Measurements from ENCODE around the gene GNB3.

Gene GNB3

GRCh38 chr12:6824085-6824775 lies 16.5 kb upstream of the GNB3 start:
- DNase-seq, result no peak

- no peak for DNase-seq
Measured at GRCh38 chr12:6824901-6825381, 15.8 kb upstream of the GNB3 start.

- peak; percentile 65 to 79 for DNase-seq
Measured at GRCh38 chr12:6825398-6826124, 15.2 kb upstream of the GNB3 start.

GRCh38 chr12:6826125-6826733 lies 14.5 kb upstream of the GNB3 start:
- DNase-seq, result no peak

- no peak for DNase-seq
Measured at GRCh38 chr12:6826734-6827436, 13.8 kb upstream of the GNB3 start.

GRCh38 chr12:6827437-6827911 lies 13.3 kb upstream of the GNB3 start:
- peak; percentile 56 to 70 for DNase-seq

- DNase-seq, result peak in 1 of 2 donors; percentile 15
Measured at GRCh38 chr12:6827982-6828780, 12.5 kb upstream of the GNB3 start, which contains the start of gene P3H3. TSS of gene P3H3 (plus strand) at chr12:6828407. CDS start at chr12:6828441, 34 bp downstream.

- no peak for DNase-seq
Measured at GRCh38 chr12:6828781-6829535, 11.8 kb upstream of the GNB3 start.

GRCh38 chr12:6829536-6830220 lies 11.0 kb upstream of the GNB3 start:
- DNase-seq, result no peak

- no peak for DNase-seq
Measured at GRCh38 chr12:6830286-6830890, 10.3 kb upstream of the GNB3 start.

- DNase-seq, result no peak
Measured at GRCh38 chr12:6830999-6831398, 9.7 kb upstream of the GNB3 start.

- DNase-seq, result no peak
Measured at GRCh38 chr12:6831450-6831995, 9.2 kb upstream of the GNB3 start.

- no peak for DNase-seq
Measured at GRCh38 chr12:6832125-6832524, 8.6 kb upstream of the GNB3 start.

GRCh38 chr12:6833189-6833890 lies 7.4 kb upstream of the GNB3 start:
- no peak for DNase-seq

GRCh38 chr12:6834254-6834653 lies 6.5 kb upstream of the GNB3 start:
- DNase-seq, result no peak

- no peak for DNase-seq
Measured at GRCh38 chr12:6834873-6835272, 5.9 kb upstream of the GNB3 start.

- DNase-seq, result no peak
Measured at GRCh38 chr12:6836851-6837250, 3.9 kb upstream of the GNB3 start.

- no peak for DNase-seq
Measured at GRCh38 chr12:6837370-6838060, 3.2 kb upstream of the GNB3 start.

- no peak for DNase-seq
Measured at GRCh38 chr12:6838854-6839253, 1.9 kb upstream of the GNB3 start.

Measured in hippocampal formation (tissue), 2 donors.